HG02759 (cell line): ENCODE measurements around the gene CFAP77.

Source experiments
- ATAC-seq: cut with Tn5 transposase; IDR thresholded peaks from one replicate; pipeline ENCODE4 v1.9.1; 2021; ENCODE audit warnings: mild to moderate bottlenecking, moderate library complexity; ENCODE audit not compliant: unreplicated experiment

Gene CFAP77

GRCh38 chr9:132407196-132407595 is 2.8 kb upstream of the CFAP77 start:
- ATAC-seq = no peak

GRCh38 chr9:132408521-132408920 is 1.5 kb upstream of the CFAP77 start:
- ATAC-seq = no peak

- ATAC-seq = no peak
Measured at GRCh38 chr9:132410642-132411041, 631 bp downstream of the CFAP77 start.

- ATAC-seq = peak; percentile 38
Measured at GRCh38 chr9:132411091-132411508, 1.1 kb downstream of the CFAP77 start.

- no peak for ATAC-seq
Measured at GRCh38 chr9:132412089-132412488, 2.1 kb downstream of the CFAP77 start.

GRCh38 chr9:132413926-132414325 is 3.9 kb downstream of the CFAP77 start:
- no peak for ATAC-seq

GRCh38 chr9:132414731-132415130 is 4.7 kb downstream of the CFAP77 start:
- no peak for ATAC-seq

- ATAC-seq = no peak
Measured at GRCh38 chr9:132415181-132415580, 5.2 kb downstream of the CFAP77 start.

GRCh38 chr9:132418726-132419363 is 8.8 kb downstream of the CFAP77 start:
- ATAC-seq = no peak

GRCh38 chr9:132422574-132422973 is 12.6 kb downstream of the CFAP77 start:
- ATAC-seq = no peak

GRCh38 chr9:132423503-132423902 is 13.5 kb downstream of the CFAP77 start:
- ATAC-seq = no peak

- ATAC-seq = no peak
Measured at GRCh38 chr9:132424857-132425674, 15.1 kb downstream of the CFAP77 start.

GRCh38 chr9:132425675-132426062 is 15.7 kb downstream of the CFAP77 start:
- ATAC-seq = no peak

- ATAC-seq = no peak
Measured at GRCh38 chr9:132426639-132427414, 16.8 kb downstream of the CFAP77 start.

GRCh38 chr9:132430998-132431397 is 21.0 kb downstream of the CFAP77 start:
- no peak for ATAC-seq

- no peak for ATAC-seq
Measured at GRCh38 chr9:132434881-132435280, 24.9 kb downstream of the CFAP77 start.

- ATAC-seq = no peak
Measured at GRCh38 chr9:132439153-132439552, 29.1 kb downstream of the CFAP77 start.

- ATAC-seq = no peak
Measured at GRCh38 chr9:132440735-132441134, 30.7 kb downstream of the CFAP77 start.

GRCh38 chr9:132441404-132441803 is 31.4 kb downstream of the CFAP77 start:
- ATAC-seq = no peak

- ATAC-seq = no peak
Measured at GRCh38 chr9:132443951-132444607, 34.1 kb downstream of the CFAP77 start.

- ATAC-seq = no peak
Measured at GRCh38 chr9:132446887-132447286, 36.9 kb downstream of the CFAP77 start.
